ENCODE data around the gene KLRF2.

DNA sequence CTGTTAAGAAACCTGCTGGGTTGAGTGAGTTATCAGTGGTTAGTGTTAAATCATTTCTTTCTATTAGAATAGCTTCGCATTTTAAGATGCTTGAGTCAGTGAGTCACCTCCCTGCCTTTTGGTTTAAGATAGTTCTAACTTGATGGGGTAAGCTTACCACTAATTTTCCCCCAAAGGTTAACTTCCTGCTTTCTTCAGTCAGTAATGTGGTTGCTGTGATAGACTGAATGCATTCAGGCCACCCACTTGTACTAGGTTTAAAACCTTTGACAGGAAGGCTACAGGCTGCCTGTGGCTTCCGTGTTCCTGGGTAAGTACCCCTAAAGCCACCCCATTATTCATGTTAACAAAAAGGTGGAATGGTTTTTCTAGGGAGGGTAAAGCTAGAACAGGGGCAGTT lies 25.6 kb downstream of the KLRF2 start:
- TF ChIP-seq, protein P1, sequence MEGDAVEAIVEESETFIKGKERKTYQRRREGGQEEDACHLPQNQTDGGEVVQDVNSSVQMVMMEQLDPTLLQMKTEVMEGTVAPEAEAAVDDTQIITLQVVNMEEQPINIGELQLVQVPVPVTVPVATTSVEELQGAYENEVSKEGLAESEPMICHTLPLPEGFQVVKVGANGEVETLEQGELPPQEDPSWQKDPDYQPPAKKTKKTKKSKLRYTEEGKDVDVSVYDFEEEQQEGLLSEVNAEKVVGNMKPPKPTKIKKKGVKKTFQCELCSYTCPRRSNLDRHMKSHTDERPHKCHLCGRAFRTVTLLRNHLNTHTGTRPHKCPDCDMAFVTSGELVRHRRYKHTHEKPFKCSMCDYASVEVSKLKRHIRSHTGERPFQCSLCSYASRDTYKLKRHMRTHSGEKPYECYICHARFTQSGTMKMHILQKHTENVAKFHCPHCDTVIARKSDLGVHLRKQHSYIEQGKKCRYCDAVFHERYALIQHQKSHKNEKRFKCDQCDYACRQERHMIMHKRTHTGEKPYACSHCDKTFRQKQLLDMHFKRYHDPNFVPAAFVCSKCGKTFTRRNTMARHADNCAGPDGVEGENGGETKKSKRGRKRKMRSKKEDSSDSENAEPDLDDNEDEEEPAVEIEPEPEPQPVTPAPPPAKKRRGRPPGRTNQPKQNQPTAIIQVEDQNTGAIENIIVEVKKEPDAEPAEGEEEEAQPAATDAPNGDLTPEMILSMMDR (IDR thresholded peaks at IDR 0.05) = no peak
- TF ChIP-seq EP300 (IDR thresholded peaks at IDR 0.05) (no peak), POLR2AphosphoS5 (IDR thresholded peaks at IDR 0.05) (no peak)

All from esophagus muscularis mucosa (tissue), 4 donors.